NB4 (cell line): ENCODE measurements around the gene ASXL1.
"Not testable (repeated sequence)": the region's sequence is repeated elsewhere in the genome, so short reads cannot be mapped to it uniquely, and the experiment has no call there.

Source experiments
- DNase-seq: peaks from one replicate; pipeline ENCODE4 v3.0.0; 2010; ENCODE audit warnings: low read depth
- H3K4me3 ChIP-seq: one replicate; pipeline ENCODE4 v1.5.1; 2011; ENCODE audit warnings: mild to moderate bottlenecking, low read depth, low read length, moderate library complexity
- CTCF ChIP-seq: IDR thresholded peaks from one replicate; pipeline ENCODE4 v1.5.1; 2012; ENCODE audit warnings: low read depth, low read length
- MYC ChIP-seq: IDR thresholded peaks from 2 replicates; pipeline ENCODE4 v1.6.1; 2011; ENCODE audit warnings: low read depth, low read length
- POLR2A ChIP-seq: IDR thresholded peaks from 2 replicates; pipeline ENCODE4 v1.6.1; 2011; ENCODE audit warnings: mild to moderate bottlenecking; ENCODE audit not compliant: insufficient read length; ENCODE audit errors: extremely low read depth
- TF ChIP-seq, protein P1 (sequence below): IDR thresholded peaks from 2 replicates; pipeline ENCODE4 v1.6.1; 2011; ENCODE audit warnings: low read depth, low read length

Gene ASXL1

GRCh38 chr20:32463642-32464400 is 105.7 kb downstream of the ASXL1 start:
- no peak for DNase-seq
- no peak overlapping the region for H3K4me3 ChIP-seq
- TF ChIP-seq CTCF, result no peak
- TF ChIP-seq POLR2A, result no peak
- TF ChIP-seq, protein P1, sequence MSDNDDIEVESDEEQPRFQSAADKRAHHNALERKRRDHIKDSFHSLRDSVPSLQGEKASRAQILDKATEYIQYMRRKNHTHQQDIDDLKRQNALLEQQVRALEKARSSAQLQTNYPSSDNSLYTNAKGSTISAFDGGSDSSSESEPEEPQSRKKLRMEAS, result no peak
- TF ChIP-seq MYC, result no peak

- H3K4me3 ChIP-seq, result no peak overlapping the region
- TF ChIP-seq MYC (no peak), CTCF (no peak), POLR2A (no peak)
- TF ChIP-seq, protein P1, result no peak
- DNase-seq, result no peak
These were observed 106.4 kb downstream of the ASXL1 start for GRCh38 chr20:32464401-32465091.

DNA sequence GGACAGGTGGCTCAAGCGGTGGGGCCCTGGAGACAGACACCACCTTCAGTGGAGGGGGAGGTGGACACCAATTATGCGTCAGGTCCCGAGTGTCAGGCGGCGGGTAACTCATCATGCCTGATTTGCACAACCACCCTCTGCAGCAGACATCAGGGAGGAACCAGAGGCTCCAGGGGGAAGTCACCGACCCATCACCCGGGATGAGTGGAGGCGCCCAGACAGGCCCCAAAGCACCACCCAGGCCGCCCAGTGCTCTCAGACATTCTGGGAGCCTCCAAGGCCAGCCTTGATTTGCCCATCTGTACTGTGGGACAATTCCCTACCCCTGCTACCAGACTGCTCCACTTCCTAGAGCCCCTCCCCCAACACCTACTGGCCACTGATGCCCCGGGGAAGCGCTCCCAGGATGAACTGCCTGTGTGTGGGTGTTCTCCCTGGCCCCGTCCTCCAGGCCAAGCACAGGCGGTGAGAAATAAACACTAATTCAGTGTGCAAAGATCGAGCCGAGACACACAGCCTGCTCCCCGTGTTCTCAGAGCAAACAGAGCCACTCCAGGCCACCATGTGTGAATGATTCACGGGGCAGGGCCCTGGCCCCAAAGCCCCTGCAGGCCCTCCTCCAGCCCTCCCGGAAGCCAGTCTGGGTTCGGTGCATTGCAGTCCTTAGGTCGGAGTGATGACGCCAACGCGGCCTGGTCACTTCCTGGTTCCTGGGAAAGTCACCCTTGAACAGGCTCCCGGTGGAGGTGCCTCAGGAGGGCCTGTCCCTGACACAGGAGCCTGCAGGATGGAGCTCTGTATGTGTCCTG is 107.2 kb downstream of the ASXL1 start:
- TF ChIP-seq MYC (no peak), POLR2A (no peak), CTCF (no peak)
- TF ChIP-seq, protein P1, result no peak
- DNase-seq, result no peak
- H3K4me3 ChIP-seq, result no peak overlapping the region

DNA sequence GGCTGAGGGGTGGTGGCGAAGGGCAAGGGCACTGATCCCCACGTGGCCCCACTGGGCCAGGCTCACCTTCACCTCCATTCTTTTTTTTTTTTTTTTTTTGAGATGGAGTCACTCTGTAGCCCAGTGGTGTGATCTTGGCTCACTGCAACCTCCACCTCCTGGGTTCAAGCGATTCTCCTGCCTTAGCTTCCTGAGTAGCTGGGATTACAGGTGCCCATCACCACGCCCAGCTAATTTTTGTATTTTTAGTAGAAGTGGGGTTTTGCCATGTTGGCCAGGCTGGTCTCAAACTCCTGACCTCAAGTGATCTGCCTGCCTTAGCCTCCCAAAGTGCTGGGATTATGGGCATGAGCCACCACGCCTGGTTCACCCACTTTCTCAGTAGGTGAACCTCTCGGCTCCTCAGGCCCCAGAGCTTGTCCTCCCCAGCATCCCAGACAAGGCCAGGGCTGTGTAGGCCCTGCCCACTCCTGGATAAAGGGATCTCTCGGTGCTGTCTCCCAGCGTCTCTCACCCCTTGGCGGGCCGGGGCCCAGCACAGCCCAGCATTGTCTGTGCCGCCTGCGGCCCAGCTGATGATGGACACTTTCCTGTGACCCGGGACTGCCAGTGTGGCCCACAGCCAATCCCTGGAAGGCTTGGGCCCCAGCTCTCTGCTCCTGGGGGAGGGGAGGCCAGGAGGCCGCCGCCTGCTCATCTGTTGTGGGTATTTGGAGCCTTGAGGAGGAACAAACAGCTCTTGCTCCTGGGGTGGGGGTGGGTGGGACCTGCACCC is 108.0 kb downstream of the ASXL1 start:
- not testable (repeated sequence) for H3K4me3 ChIP-seq, DNase-seq

- H3K4me3 ChIP-seq, result no peak overlapping the region
- no peak for DNase-seq
- TF ChIP-seq POLR2A (no peak), CTCF (no peak), MYC (no peak)
- TF ChIP-seq, protein P1, result no peak
These were observed 108.8 kb downstream of the ASXL1 start for GRCh38 chr20:32466739-32467505.
